Bronchial smooth muscle cell (primary cell): ENCODE results near the gene MAP7D2. TPM values are rescaled to one million over a fixed set of nuclear protein-coding genes. Genes with fewer than 3 reads are reported as not detected.

ENCODE experiments used
- total RNA-seq: library from RNA; depleted of rRNA; stranded (reverse); fragments of >200 nt; gene quantifications from 2 replicates; pipeline ENCODE4 v1.2.1, GENCODE V29; 2014

The MAP7D2 gene
- 0.47 TPM in 1 of 2 replicates, not detected in the other for total RNA-seq

DNA sequence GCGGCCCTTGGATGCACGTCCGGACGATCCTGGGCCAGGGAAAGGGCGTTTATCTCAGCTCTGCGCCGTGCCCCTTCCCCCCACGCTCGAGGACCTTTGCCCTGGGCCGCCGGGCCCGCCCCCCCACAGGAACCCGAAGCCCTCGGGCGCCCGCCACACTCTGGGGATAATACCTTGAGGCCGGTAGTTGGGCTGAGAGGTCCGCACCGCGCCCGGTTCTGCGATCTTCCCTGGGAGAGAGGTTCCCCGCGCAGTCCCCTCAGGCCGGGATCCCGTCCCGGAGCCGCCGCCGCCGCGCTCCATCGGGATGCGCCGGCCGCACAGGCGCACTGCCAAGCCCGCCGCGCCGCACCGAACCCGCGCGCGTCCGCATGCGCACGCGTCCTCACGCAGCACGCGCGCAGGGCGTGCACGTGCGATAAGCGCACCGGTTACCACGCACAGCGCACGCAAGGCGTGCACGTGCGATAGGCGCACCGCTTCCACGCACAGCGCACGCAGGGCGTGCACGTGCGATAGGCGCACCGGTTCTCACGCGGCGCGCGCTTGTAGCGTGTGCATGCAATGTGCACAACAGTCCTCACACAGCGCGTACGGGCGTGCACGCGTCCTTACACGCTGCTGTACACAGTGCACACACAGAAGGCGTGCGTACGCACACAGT is at the start of gene MAP7D2:
MAP7D2 (minus strand) TSS at position 331 of the 664 bp plus-strand sequence; CDS start at position 303, 28 bp downstream.

DNA sequence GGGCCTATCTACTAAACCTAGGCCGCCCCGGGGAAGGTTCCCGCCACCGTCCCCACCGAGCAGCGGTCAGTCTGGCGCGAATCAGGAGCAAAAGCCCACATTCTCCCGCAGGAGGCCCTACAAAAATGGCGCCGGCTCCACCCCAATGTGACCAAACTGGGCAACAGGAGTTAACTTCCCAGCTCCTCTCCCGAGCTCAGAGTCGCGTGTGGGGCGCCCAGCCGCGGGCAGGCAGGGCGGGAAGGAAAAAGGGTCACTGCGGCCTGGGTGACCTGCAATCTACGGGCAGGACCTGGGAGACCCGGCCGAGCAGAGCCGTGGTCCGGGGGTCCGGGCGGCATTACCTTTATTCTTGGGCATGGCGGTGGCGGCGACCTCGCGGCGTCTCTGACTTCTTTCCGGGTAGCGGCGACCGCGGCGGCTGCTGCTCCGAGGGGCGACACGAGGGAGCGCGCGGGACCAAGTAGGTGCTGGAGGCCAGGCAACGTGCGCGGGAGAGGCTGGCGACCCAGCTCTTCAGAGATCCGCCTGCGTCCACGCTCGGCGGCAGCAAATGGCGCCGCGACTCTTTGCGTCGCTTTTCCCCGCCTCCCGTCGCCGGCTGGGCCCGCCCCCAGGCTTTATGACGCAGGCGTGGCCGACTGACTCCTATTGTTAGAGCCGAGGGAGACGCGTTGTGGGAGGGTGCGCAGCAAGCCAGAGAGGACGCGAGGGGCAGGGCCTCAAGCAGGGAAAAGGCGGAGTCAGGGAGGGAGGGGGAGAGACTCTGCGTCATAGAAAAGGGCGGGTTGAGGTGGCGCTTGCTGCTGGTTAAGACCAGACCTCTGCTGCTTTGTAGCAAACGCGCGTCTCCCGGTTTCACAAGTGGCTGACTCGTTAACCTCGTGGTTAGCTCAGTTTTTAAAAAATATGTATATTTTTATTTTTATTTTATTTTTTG is 24.8 kb upstream of the MAP7D2 start, which contains the start of gene EIF1AX:
EIF1AX (minus strand) TSS at position 558 of the 940 bp plus-strand sequence; CDS start at position 360, 198 bp downstream.

DNA sequence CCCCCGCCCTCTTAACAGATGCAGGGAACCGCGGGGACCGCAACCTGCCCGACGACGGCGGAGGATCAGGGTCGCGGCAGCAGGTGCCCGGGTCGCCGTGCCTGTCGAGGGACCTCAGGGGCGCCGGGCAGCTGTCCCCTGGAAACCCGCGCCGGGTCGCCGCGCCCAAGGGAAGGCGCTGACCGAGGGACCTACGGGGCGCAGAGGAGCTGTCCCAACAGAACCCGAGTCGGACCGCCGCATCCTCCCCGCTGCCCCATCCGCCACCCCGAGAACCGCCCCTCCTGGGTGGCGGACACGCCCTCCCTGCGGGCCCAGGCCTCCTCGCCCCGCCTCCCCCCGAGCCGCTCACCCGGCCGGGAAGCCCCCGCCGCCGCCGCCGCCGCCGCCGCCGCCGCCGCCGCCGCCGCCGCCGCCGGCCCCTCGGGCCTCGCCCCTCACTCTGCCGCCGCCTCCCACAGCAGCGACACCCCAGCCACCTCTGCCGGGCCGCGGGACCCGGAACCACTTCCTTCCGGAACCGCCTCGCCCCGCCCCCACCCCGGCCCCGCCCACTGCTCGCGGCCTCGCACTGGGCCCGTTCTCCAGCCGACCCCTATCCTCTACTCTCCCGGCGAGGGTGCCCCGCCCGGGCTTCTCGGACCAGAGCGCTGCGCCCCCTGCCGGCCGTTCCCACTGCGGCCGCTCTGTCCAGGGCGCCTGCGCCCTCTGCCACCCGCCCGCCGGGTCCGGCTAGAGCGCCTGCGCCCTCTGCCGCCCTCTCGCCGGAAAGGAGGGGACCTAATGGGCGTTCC is 126.0 kb downstream of the MAP7D2 start, which contains the start of gene BCLAF3:
BCLAF3 (minus strand) TSS at position 506 of the 794 bp plus-strand sequence. CDS start 20,797 bp downstream, outside the sequence.

Other genes starting within 250 kb of the MAP7D2 start
- 22.4 and 41.8 TPM in 2 replicates for gene SH3KBP1, start 229.3 kb downstream of the MAP7D2 start, total RNA-seq
- gene BCLAF3, start 125.8 kb downstream of the MAP7D2 start, total RNA-seq, result 5.9 and 6.3 TPM in 2 replicates
- gene EIF1AX, start 24.9 kb upstream of the MAP7D2 start, total RNA-seq, result 10.1 and 14.7 TPM in 2 replicates
- 22.3 and 29.0 TPM in 2 replicates for gene RPS6KA3, start 150.0 kb upstream of the MAP7D2 start, total RNA-seq